SK-N-SH (cell line): ENCODE results near the gene CELSR1. TPM values are rescaled to one million over a fixed set of nuclear protein-coding genes. Genes with fewer than 3 reads are reported as not detected.

Experiments
- CTCF ChIA-PET: fragments of 300-600, 350-600 bp; formaldehyde crosslinking; extraction: SDS; loops from one replicate; lab custom pipeline; 2021; lab: Yijun Ruan, JAX
- POLR2A ChIA-PET: fragments of 350-600 bp; sonication (Branson Sonifier 250); formaldehyde crosslinking; extraction: SDS; loops from one replicate; lab custom pipeline; 2020; ENCODE audit warnings: antibody characterized with exemption, inconsistent platforms; lab: Yijun Ruan, JAX
- DNase-seq: peaks from one replicate; pipeline ENCODE4 v3.0.0; 2012
- H2AFZ ChIP-seq: fragments of 200-600 bp; sonication (generic); 2 replicates; pipeline ENCODE4 v1.8.1; 2016; ENCODE audit warnings: antibody characterized with exemption, mild to moderate bottlenecking, low read depth
- H3F3A ChIP-seq: fragments of 200-600 bp; sonication (generic); replicated peaks from 2 replicates; pipeline ENCODE3; 2016; ENCODE audit warnings: antibody characterized with exemption, mild to moderate bottlenecking; ENCODE audit not compliant: insufficient read depth
- H3K27ac ChIP-seq, 2 experiments: fragments of 200-500 bp in 1 of 2; fragments of 200-600 bp in 1 of 2; sonication (Bioruptor generic) in 1 of 2; sonication (generic), shearing (Covaris generic) in 1 of 2; 2 replicates each; pipeline versions ENCODE4 v1.5.1 to v1.6.1; 2014 to 2016; ENCODE audit warnings: low read depth in 2 of 2, inconsistent platforms in 1 of 2, low read length in 1 of 2, mild to moderate bottlenecking in 1 of 2, mixed read lengths in 1 of 2
- H3K27me3 ChIP-seq: fragments of 200-600 bp; sonication (generic), shearing (Covaris generic); 2 replicates; pipeline ENCODE4 v1.6.1; 2016; ENCODE audit warnings: mixed run types; ENCODE audit not compliant: insufficient read depth
- H3K36me3 ChIP-seq, 2 experiments: fragments of 200-500 bp in 1 of 2; fragments of 200-600 bp in 1 of 2; sonication (Bioruptor generic) in 1 of 2; sonication (generic) in 1 of 2; replicated peaks in 1 of 2; 2 replicates each; pipeline versions ENCODE3 to v1.5.1; 2014 to 2016; ENCODE audit warnings: low read length in 1 of 2, mild to moderate bottlenecking in 1 of 2; ENCODE audit not compliant: insufficient read depth in 2 of 2, control insufficient read depth in 1 of 2
- H3K4me1 ChIP-seq, 2 experiments: fragments of 200-500 bp in 1 of 2; fragments of 200-600 bp in 1 of 2; sonication (Bioruptor generic) in 1 of 2; sonication (generic), shearing (Covaris generic) in 1 of 2; 2 replicates each; pipeline versions ENCODE4 v1.5.1 to v1.6.1; 2014 to 2016; ENCODE audit warnings: low read depth in 1 of 2, low read length in 1 of 2, mixed run types in 1 of 2; ENCODE audit not compliant: insufficient read depth in 2 of 2, control insufficient read depth in 1 of 2
- H3K4me2 ChIP-seq: fragments of 200-600 bp; sonication (generic), shearing (Covaris generic); 2 replicates; pipeline ENCODE4 v1.6.1; 2017; ENCODE audit warnings: mixed run types
- H3K4me3 ChIP-seq, 2 experiments: fragments of 200-500 bp in 1 of 2; fragments of 200-600 bp in 1 of 2; sonication (Bioruptor generic) in 1 of 2; sonication (generic), shearing (Covaris generic) in 1 of 2; 2 replicates each; pipeline versions ENCODE4 v1.5.1 to v1.8.1; 2014 to 2016; ENCODE audit warnings: low read depth in 2 of 2, inconsistent platforms in 1 of 2, low read length in 1 of 2, mild to moderate bottlenecking in 1 of 2, mixed read lengths in 1 of 2, moderate library complexity in 1 of 2
- H3K79me2 ChIP-seq: fragments of 200-600 bp; sonication (generic); 2 replicates; pipeline ENCODE4 v1.8.1; 2017; ENCODE audit warnings: mild to moderate bottlenecking; ENCODE audit not compliant: insufficient read depth
- H3K9ac ChIP-seq: fragments of 200-600 bp; sonication (generic); 2 replicates; pipeline ENCODE4 v1.6.1; 2017; ENCODE audit warnings: mixed run types
- H3K9me2 ChIP-seq: fragments of 200-600 bp; sonication (generic); 2 replicates; pipeline ENCODE4 v1.6.1; 2017; ENCODE audit warnings: mixed run types
- H3K9me3 ChIP-seq: fragments of 200-600 bp; sonication (generic); 2 replicates; pipeline ENCODE4 v1.6.1; 2017; ENCODE audit warnings: mixed run types, mild to moderate bottlenecking, moderate library complexity
- H4K20me1 ChIP-seq: fragments of 200-600 bp; sonication (generic); 2 replicates; pipeline ENCODE4 v1.6.1; 2017; ENCODE audit warnings: mild to moderate bottlenecking, mixed run types; ENCODE audit not compliant: insufficient read depth
- CHD2 ChIP-seq: fragments of 150-350 bp; IDR thresholded peaks from 2 replicates; pipeline ENCODE4 v1.6.1; 2018; ENCODE audit warnings: low read length; ENCODE audit not compliant: partially characterized antibody
- EZH2phosphoT487 ChIP-seq: fragments of 200-600 bp; sonication (generic); IDR thresholded peaks from 2 replicates; pipeline ENCODE4 v1.6.1; 2017; ENCODE audit warnings: low read depth, mixed run types, mild to moderate bottlenecking, antibody characterized with exemption, moderate library complexity, borderline replicate concordance
- FOXJ3 ChIP-seq: sonication (generic); formaldehyde crosslinking; IDR thresholded peaks from 2 replicates; pipeline ENCODE4 v1.5.1; 2020; ENCODE audit warnings: mild to moderate bottlenecking, missing genetic modification reagents
- FOXM1 ChIP-seq: IDR thresholded peaks from 2 replicates; pipeline ENCODE4 v1.4.0; 2012; ENCODE audit warnings: low read depth, mild to moderate bottlenecking
- MEF2A ChIP-seq: IDR thresholded peaks from 2 replicates; pipeline ENCODE4 v1.4.0; 2012; ENCODE audit warnings: low read depth, borderline replicate concordance
- MXI1 ChIP-seq: IDR thresholded peaks from 2 replicates; pipeline ENCODE4 v1.6.1; 2012; ENCODE audit warnings: mild to moderate bottlenecking, low read depth, low read length, improper control_type of control experiment
- TEAD4 ChIP-seq: IDR thresholded peaks from 2 replicates; pipeline ENCODE4 v1.4.0; 2012; ENCODE audit warnings: mild to moderate bottlenecking, borderline replicate concordance; ENCODE audit not compliant: insufficient read depth
- WGBS: methylation state at CpG from one replicate; pipeline ENCODE4 v1.1.6; 2017; ENCODE audit warnings: low lambda C conversion rate; 5-methylcytosine and 5-hydroxymethylcytosine counted together
- polyA plus RNA-seq, 3 experiments: library from polyadenylated mRNA; depleted of rRNA; stranded (reverse); fragments of >200 nt; gene quantifications; 2 replicates each; pipeline ENCODE4 v1.2.3, GENCODE V29; 2012
- TF ChIP-seq, protein P1 (sequence below): fragments of 150-350 bp; IDR thresholded peaks from 2 replicates; pipeline ENCODE4 v1.6.1; 2017; ENCODE audit warnings: antibody characterized with exemption, low read length, low read depth, borderline replicate concordance
- TF ChIP-seq, protein P2 (sequence below): fragments of 150-350 bp; IDR thresholded peaks from 2 replicates; pipeline ENCODE4 v1.6.1; 2016; ENCODE audit warnings: mild to moderate bottlenecking, low read depth, low read length
- TF ChIP-seq, protein P3 (sequence below): IDR thresholded peaks from 2 replicates; pipeline ENCODE4; 2012
- TF ChIP-seq, protein P4 (sequence below): fragments of 200-600 bp; sonication (generic); IDR thresholded peaks from 2 replicates; pipeline ENCODE4 v1.6.1; 2017; ENCODE audit warnings: antibody characterized with exemption, mild to moderate bottlenecking, moderate library complexity

The CELSR1 gene
- polyA plus RNA-seq, 1 of the 3 experiments (the other 2 are of a cell fraction) = 5.0 TPM

DNA sequence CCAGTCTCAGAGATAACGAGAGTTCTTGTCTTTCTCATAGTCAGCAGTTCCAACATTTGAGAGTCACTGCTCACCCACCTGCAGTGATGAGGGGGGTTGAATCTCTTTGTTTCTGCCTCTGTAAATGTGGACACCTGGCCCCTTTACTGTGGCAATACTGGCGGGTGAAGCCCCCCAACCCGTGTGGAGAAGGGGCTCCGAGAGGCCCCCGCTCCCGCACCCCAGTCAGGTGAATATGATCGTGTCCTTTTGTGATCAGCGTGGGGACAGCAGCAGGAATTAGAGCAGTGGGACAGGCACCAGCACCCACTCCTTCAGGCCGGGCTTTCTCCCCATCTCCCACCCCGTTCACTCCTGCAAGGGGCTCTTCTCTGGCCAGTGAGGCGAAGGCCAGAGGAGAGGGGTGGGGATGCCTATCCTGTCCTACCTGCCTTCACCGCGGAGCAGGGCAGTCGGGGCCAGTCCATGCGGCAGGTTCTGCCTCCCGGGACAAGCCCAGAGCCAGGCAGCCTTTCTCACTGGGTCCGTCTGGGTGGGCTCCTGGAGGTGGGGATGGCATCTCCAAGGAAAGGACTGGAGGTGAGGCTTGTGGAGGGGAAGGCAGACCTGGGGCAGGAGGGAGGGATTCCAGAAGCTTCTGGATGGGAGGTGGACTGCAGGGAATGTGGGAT, 12.7 kb upstream of the CELSR1 start:
- H3K4me1 ChIP-seq = peaks cover 16 to 28% of the 10 kb centered on the region in 2 experiments; a peak in 3 of 4 replicates
- H3K27ac ChIP-seq = no peak overlapping the region
- 89% methylated on average over 9 of the region's 17 CpGs for WGBS
- no peak overlapping the region for H3K9ac ChIP-seq
- H3K9me3 ChIP-seq = no peaks in the 10 kb centered on the region
- no peaks in the 10 kb centered on the region for H3K27me3 ChIP-seq
- DNase-seq = no peak
- peaks cover 25% of the 10 kb centered on the region for H3F3A ChIP-seq
- no peak overlapping the region for H3K4me2 ChIP-seq
- no peaks in the 10 kb centered on the region for H3K36me3 ChIP-seq
- POLR2A ChIA-PET = interaction anchor here (0.6 kb wide), 1 partner anchor 39 kb away, joined by 3 read pairs; no protein-coding TSS in a partner anchor
- H4K20me1 ChIP-seq = no peaks in the 10 kb centered on the region
- no peaks in the 10 kb centered on the region for H3K9me2 ChIP-seq
- no peak overlapping the region for H2AFZ ChIP-seq
- H3K4me3 ChIP-seq = no peak overlapping the region
- CTCF ChIA-PET = interaction anchor here (0.9 to 6.9 kb wide), 4 partner anchors 8 to 428 kb away, joined by 3 to 48 read pairs (median 6); no protein-coding TSS in a partner anchor
- H3K79me2 ChIP-seq = no peaks in the 10 kb centered on the region
- TF ChIP-seq CHD2 = no peak
- TF ChIP-seq, protein P1, sequence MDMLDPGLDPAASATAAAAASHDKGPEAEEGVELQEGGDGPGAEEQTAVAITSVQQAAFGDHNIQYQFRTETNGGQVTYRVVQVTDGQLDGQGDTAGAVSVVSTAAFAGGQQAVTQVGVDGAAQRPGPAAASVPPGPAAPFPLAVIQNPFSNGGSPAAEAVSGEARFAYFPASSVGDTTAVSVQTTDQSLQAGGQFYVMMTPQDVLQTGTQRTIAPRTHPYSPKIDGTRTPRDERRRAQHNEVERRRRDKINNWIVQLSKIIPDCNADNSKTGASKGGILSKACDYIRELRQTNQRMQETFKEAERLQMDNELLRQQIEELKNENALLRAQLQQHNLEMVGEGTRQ = no peak
- TF ChIP-seq, protein P2, sequence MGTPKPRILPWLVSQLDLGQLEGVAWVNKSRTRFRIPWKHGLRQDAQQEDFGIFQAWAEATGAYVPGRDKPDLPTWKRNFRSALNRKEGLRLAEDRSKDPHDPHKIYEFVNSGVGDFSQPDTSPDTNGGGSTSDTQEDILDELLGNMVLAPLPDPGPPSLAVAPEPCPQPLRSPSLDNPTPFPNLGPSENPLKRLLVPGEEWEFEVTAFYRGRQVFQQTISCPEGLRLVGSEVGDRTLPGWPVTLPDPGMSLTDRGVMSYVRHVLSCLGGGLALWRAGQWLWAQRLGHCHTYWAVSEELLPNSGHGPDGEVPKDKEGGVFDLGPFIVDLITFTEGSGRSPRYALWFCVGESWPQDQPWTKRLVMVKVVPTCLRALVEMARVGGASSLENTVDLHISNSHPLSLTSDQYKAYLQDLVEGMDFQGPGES = no peak
- no peak for TF ChIP-seq MXI1
- TF ChIP-seq, protein P3, sequence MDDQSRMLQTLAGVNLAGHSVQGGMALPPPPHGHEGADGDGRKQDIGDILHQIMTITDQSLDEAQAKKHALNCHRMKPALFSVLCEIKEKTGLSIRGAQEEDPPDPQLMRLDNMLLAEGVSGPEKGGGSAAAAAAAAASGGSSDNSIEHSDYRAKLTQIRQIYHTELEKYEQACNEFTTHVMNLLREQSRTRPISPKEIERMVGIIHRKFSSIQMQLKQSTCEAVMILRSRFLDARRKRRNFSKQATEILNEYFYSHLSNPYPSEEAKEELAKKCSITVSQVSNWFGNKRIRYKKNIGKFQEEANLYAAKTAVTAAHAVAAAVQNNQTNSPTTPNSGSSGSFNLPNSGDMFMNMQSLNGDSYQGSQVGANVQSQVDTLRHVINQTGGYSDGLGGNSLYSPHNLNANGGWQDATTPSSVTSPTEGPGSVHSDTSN = no peak
- TF ChIP-seq FOXJ3 (CRISPR knock-in tag) = no peak
- no peak for TF ChIP-seq TEAD4
- TF ChIP-seq, protein P4, sequence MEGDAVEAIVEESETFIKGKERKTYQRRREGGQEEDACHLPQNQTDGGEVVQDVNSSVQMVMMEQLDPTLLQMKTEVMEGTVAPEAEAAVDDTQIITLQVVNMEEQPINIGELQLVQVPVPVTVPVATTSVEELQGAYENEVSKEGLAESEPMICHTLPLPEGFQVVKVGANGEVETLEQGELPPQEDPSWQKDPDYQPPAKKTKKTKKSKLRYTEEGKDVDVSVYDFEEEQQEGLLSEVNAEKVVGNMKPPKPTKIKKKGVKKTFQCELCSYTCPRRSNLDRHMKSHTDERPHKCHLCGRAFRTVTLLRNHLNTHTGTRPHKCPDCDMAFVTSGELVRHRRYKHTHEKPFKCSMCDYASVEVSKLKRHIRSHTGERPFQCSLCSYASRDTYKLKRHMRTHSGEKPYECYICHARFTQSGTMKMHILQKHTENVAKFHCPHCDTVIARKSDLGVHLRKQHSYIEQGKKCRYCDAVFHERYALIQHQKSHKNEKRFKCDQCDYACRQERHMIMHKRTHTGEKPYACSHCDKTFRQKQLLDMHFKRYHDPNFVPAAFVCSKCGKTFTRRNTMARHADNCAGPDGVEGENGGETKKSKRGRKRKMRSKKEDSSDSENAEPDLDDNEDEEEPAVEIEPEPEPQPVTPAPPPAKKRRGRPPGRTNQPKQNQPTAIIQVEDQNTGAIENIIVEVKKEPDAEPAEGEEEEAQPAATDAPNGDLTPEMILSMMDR = no peak
- TF ChIP-seq MEF2A = no peak
- TF ChIP-seq EZH2phosphoT487 = no peak
- TF ChIP-seq FOXM1 = no peak
